GM10248 (cell line): ENCODE data around the gene COG5.
A peak's percentile ranks its signal among the peaks of the same experiment; 100 is the strongest.

Experiments
- CTCF ChIA-PET: fragments of 300-600 bp; sonication (Branson Sonifier 250); formaldehyde crosslinking; extraction: SDS; loops from one replicate; lab custom pipeline; 2021; ENCODE audit warnings: antibody characterized with exemption; lab: Yijun Ruan, JAX
- POLR2A ChIA-PET: fragments of 350-650 bp; sonication (Branson Sonifier 250); formaldehyde crosslinking; extraction: SDS; loops from one replicate; lab custom pipeline; 2020; ENCODE audit warnings: antibody characterized with exemption; lab: Yijun Ruan, JAX
- DNase-seq: peaks from one replicate; pipeline ENCODE4 v3.0.0; 2012; ENCODE audit errors: extremely low spot score
- CTCF ChIP-seq: IDR thresholded peaks from 2 replicates; pipeline ENCODE4 v1.5.1; 2012; ENCODE audit warnings: mild to moderate bottlenecking, low read depth; ENCODE audit errors: extremely low read depth, missing control alignments, control extremely low read depth

The COG5 gene

GRCh38 chr7:107563775-107564552 is at the start of gene COG5, which contains the start of gene DUS4L:
TSS of gene COG5 (minus strand) at chr7:107563920. CDS start at chr7:107563896, 24 bp downstream.
TSS of gene DUS4L (plus strand) at chr7:107563971. CDS start at chr7:107567071, 3,100 bp downstream.
- ChIA-PET CTCF (interaction anchor here (0.9 to 1.8 kb wide), 4 partner anchors 9 to 375 kb away, joined by 3 to 8 read pairs (median 4); no protein-coding TSS in a partner anchor), POLR2A (interaction anchor here (1.0 kb wide), 2 partner anchors 12 to 394 kb away, joined by 3 read pairs; no protein-coding TSS in a partner anchor)
- DNase-seq, result peak; percentile 90
- no peak for TF ChIP-seq CTCF

DNA sequence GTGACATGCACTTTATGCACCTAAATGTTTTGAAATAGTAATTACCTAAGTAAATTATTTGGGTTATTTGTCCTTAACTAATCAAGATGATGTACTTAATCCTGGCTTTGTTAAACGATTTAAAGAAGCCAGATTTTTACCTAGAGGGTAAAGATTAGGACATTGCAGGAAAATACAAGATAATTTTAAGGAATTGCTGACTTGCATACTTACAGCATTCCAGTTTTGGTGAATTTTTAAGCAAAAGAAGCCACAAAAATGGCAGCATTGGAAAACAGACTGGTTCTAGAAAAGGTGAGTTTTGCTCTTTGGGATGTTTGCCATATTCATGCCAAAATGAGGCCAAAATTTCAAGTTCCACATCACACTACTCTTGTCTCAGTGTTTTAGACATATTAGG is 49.7 kb upstream of the COG5 start:
- no peak for TF ChIP-seq CTCF
- DNase-seq, result no peak
- POLR2A ChIA-PET, result no interaction called here
- CTCF ChIA-PET, result no interaction called here

GRCh38 chr7:107610323-107610722 is 46.6 kb upstream of the COG5 start:
- DNase-seq, result no peak
- TF ChIP-seq CTCF, result no peak
- CTCF ChIA-PET, result interaction anchor here (0.8 to 2.0 kb wide), 2 partner anchors 9 to 13 kb away, joined by 3 to 5 read pairs; no protein-coding TSS in a partner anchor
- POLR2A ChIA-PET, result no interaction called here

DNA sequence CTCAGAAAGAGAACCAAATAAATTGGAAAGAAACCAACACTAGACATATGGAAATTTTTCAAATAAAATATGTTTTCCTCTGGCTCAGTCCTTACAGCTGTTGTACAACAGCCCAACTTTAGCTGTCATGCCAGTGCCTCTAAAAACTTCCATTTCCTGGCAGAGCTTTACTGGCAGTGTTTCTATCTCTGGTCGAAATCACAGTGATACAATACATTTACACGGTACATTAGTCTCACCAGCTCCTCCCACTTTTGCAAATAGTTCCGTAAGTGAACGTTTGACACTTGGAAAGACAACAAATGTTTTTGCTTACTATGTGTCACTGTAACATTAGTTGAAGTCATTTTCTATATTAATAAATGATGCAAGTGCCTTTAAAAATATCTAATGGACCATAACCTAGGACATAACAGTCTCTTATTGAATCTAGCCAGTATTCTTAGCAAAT is 46.1 kb upstream of the COG5 start:
- POLR2A ChIA-PET, result no interaction called here
- DNase-seq, result no peak
- TF ChIP-seq CTCF, result no peak

DNA sequence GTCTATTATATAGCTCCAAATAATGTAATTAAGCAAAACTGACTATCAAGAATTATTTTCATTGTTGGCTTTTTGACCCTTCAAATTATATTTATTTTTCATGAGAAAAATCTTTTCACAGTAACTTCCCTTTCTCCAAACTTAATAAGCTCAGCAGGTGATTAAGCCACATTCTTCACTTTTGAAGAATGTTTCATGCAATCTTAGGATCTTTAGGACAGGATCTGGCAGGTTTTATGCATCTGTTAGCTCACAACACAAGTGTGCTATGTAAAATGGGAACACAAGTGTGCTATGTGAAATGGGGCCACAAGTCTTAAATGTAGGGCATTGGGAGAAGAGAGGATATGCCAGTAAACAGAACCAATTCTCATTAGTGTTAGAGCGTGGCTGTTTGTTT is 42.6 kb upstream of the COG5 start:
- ChIA-PET CTCF (interaction anchor here (0.8 to 1.0 kb wide), 2 partner anchors 9 kb away, joined by 3 read pairs; no protein-coding TSS in a partner anchor), POLR2A (no interaction called here)

More for the DNA sequence above, 46.1 kb upstream of the COG5 start:
- CTCF ChIA-PET, result interaction anchor here (2.0 kb wide), 1 partner anchor 9 kb away, joined by 5 read pairs; no protein-coding TSS in a partner anchor

More for the DNA sequence above, 42.6 kb upstream of the COG5 start:
- TF ChIP-seq CTCF, result no peak
- no peak for DNase-seq
